ENCODE results near the gene CSMD2.

CSMD2 gene

GRCh38 chr1:33821291-33821690, 343.7 kb downstream of the CSMD2 start:
- TF ChIP-seq TAF1 (IDR thresholded peaks at IDR 0.05; ENCODE audit: low read depth) (no peak), NFIC (IDR thresholded peaks at IDR 0.05) (no peak)

- no peak for TF ChIP-seq TAF1 (IDR thresholded peaks at IDR 0.05; ENCODE audit: low read depth)
- no peak for TF ChIP-seq EP300 (IDR thresholded peaks at IDR 0.05; ENCODE audit: borderline replicate concordance)
These were observed 344.2 kb downstream of the CSMD2 start for GRCh38 chr1:33820804-33821203.

GRCh38 chr1:33819913-33820311, 345.1 kb downstream of the CSMD2 start:
- TF ChIP-seq CREB1 (IDR thresholded peaks at IDR 0.05; ENCODE audit: low read depth) = no peak
- no peak for TF ChIP-seq USF1 (IDR thresholded peaks at IDR 0.05)
- no peak for TF ChIP-seq TEAD4 (IDR thresholded peaks at IDR 0.05)
- TF ChIP-seq TAF1 (IDR thresholded peaks at IDR 0.05; ENCODE audit: low read depth) = no peak
- no peak for TF ChIP-seq TCF12 (IDR thresholded peaks at IDR 0.05; ENCODE audit: low read depth)
- no peak for TF ChIP-seq REST (IDR thresholded peaks at IDR 0.05; ENCODE audit: low read depth)
- no peak for TF ChIP-seq EP300 (IDR thresholded peaks at IDR 0.05; ENCODE audit: borderline replicate concordance)
- TF ChIP-seq CEBPB (IDR thresholded peaks at IDR 0.05) = no peak
- no peak for TF ChIP-seq NFIC (IDR thresholded peaks at IDR 0.05)
- no peak for TF ChIP-seq EGR1 (IDR thresholded peaks at IDR 0.05)
- no peak for TF ChIP-seq MAX (IDR thresholded peaks at IDR 0.05)
- TF ChIP-seq YY1 (IDR thresholded peaks at IDR 0.05; ENCODE audit: low read depth) = no peak
- TF ChIP-seq ZBTB7A (IDR thresholded peaks at IDR 0.05; ENCODE audit: low read depth) = no peak
- TF ChIP-seq FOXM1 (IDR thresholded peaks at IDR 0.05; ENCODE audit: borderline replicate concordance, low read depth) = no peak
- no peak for TF ChIP-seq RAD21 (IDR thresholded peaks at IDR 0.05; ENCODE audit: low read depth)

- TF ChIP-seq TAF1 (IDR thresholded peaks at IDR 0.05; ENCODE audit: low read depth) = no peak
- no peak for TF ChIP-seq REST (IDR thresholded peaks at IDR 0.05; ENCODE audit: low read depth)
- TF ChIP-seq RAD21 (IDR thresholded peaks at IDR 0.05; ENCODE audit: low read depth) = no peak
- TF ChIP-seq EP300 (IDR thresholded peaks at IDR 0.05; ENCODE audit: borderline replicate concordance) = no peak
- TF ChIP-seq MAX (IDR thresholded peaks at IDR 0.05) = no peak
- TF ChIP-seq EGR1 (IDR thresholded peaks at IDR 0.05) = no peak
- TF ChIP-seq CEBPB (IDR thresholded peaks at IDR 0.05) = no peak
- TF ChIP-seq TEAD4 (IDR thresholded peaks at IDR 0.05) = no peak
- TF ChIP-seq FOXM1 (IDR thresholded peaks at IDR 0.05; ENCODE audit: borderline replicate concordance, low read depth) = no peak
- no peak for TF ChIP-seq USF1 (IDR thresholded peaks at IDR 0.05)
- TF ChIP-seq CREB1 (IDR thresholded peaks at IDR 0.05; ENCODE audit: low read depth) = no peak
- no peak for TF ChIP-seq NFIC (IDR thresholded peaks at IDR 0.05)
- no peak for TF ChIP-seq YY1 (IDR thresholded peaks at IDR 0.05; ENCODE audit: low read depth)
- no peak for TF ChIP-seq ZBTB7A (IDR thresholded peaks at IDR 0.05; ENCODE audit: low read depth)
- no peak for TF ChIP-seq TCF12 (IDR thresholded peaks at IDR 0.05; ENCODE audit: low read depth)
These were observed 345.6 kb downstream of the CSMD2 start for GRCh38 chr1:33819290-33819912.

- TF ChIP-seq TEAD4 (IDR thresholded peaks at IDR 0.05) (no peak), REST (IDR thresholded peaks at IDR 0.05; ENCODE audit: low read depth) (no peak), USF1 (IDR thresholded peaks at IDR 0.05) (no peak), MAX (IDR thresholded peaks at IDR 0.05) (no peak), EP300 (IDR thresholded peaks at IDR 0.05; ENCODE audit: borderline replicate concordance) (no peak), TCF12 (IDR thresholded peaks at IDR 0.05; ENCODE audit: low read depth) (no peak), CEBPB (IDR thresholded peaks at IDR 0.05) (no peak), EGR1 (IDR thresholded peaks at IDR 0.05) (no peak), CREB1 (IDR thresholded peaks at IDR 0.05; ENCODE audit: low read depth) (no peak), NFIC (IDR thresholded peaks at IDR 0.05) (no peak), ZBTB7A (IDR thresholded peaks at IDR 0.05; ENCODE audit: low read depth) (no peak), YY1 (IDR thresholded peaks at IDR 0.05; ENCODE audit: low read depth) (no peak), TAF1 (IDR thresholded peaks at IDR 0.05; ENCODE audit: low read depth) (no peak), FOXM1 (IDR thresholded peaks at IDR 0.05; ENCODE audit: borderline replicate concordance, low read depth) (no peak), RAD21 (IDR thresholded peaks at IDR 0.05; ENCODE audit: low read depth) (no peak)
These were observed 347.0 kb downstream of the CSMD2 start for GRCh38 chr1:33818071-33818470.
